HCT116 (cell line): ENCODE results near the gene IMPG1. TPM values are rescaled to one million over a fixed set of nuclear protein-coding genes. Genes with fewer than 3 reads are reported as not detected.

Experiments
- ATAC-seq: fragments of 200-7000 bp; cut with Tn5 transposase; 2 replicates; pipeline ENCODE4 v1.9.1; 2020; ENCODE audit warnings: mild to moderate bottlenecking, moderate library complexity
- BruUV-seq: library from RNA; stranded (reverse); fragments of 400-500 nt; replicated peaks from 2 replicates; lab custom pipeline; 2021; lab: Mats Ljungman, UMichigan
- CTCF ChIA-PET: fragments of 300-600 bp; sonication (Branson Sonifier 250); formaldehyde crosslinking; loops from one replicate; lab custom pipeline; 2021; ENCODE audit warnings: antibody characterized with exemption; lab: Charles Lee
- POLR2A ChIA-PET: fragments of 300-600, 350-600 bp; sonication (Branson Sonifier 250); formaldehyde crosslinking; loops from one replicate; lab custom pipeline; 2021; ENCODE audit warnings: antibody characterized with exemption; lab: Charles Lee
- RAD21 ChIA-PET, 2 experiments: fragments of 300-600 bp; sonication (Branson Sonifier 250); formaldehyde crosslinking; loops; one replicate each; lab custom pipeline; 2023; ENCODE audit warnings: low total read pairs in 2 of 2; ENCODE audit not compliant: uncharacterized antibody in 2 of 2, unreplicated experiment in 2 of 2, low non-redundant PET in 1 of 2; lab: Charles Lee
- DNase-seq: peaks from one replicate; pipeline ENCODE4 v3.0.0-alpha.2; 2010; ENCODE audit warnings: low read depth, low spot score
- H2AFZ ChIP-seq: fragments of 200-600 bp; shearing (Covaris generic), sonication (generic); 2 replicates; pipeline ENCODE4 v1.6.1; 2017; ENCODE audit warnings: low read depth, mixed run types, mixed read lengths, antibody characterized with exemption, low read length; ENCODE audit not compliant: poor library complexity, severe bottlenecking
- H3K27ac ChIP-seq: 2 replicates; pipeline ENCODE4 v1.5.1; 2012; ENCODE audit warnings: low read depth, low read length
- H3K27me3 ChIP-seq: fragments of 200-600 bp; sonication (generic); 2 replicates; pipeline ENCODE4 v1.6.1; 2016; ENCODE audit warnings: mixed run types, low read length, mixed read lengths; ENCODE audit not compliant: insufficient read depth
- H3K36me3 ChIP-seq, 2 experiments: fragments of 200-500 bp in 1 of 2; fragments of 200-600 bp in 1 of 2; sonication (Bioruptor generic) in 1 of 2; sonication (generic) in 1 of 2; 2 replicates each; pipeline versions ENCODE4 v1.5.1 to v1.6.1; 2014 to 2016; ENCODE audit warnings: low read length in 2 of 2, inconsistent platforms in 1 of 2, mixed read lengths in 1 of 2, mixed run types in 1 of 2; ENCODE audit not compliant: insufficient read depth in 2 of 2, control insufficient read depth in 1 of 2
- H3K4me1 ChIP-seq, 2 experiments: fragments of 200-600 bp in 1 of 2; sonication (generic) in 1 of 2; 2 replicates each; pipeline versions ENCODE4 v1.5.1 to v1.6.1; 2012 to 2017; ENCODE audit warnings: low read length in 2 of 2, inconsistent platforms in 1 of 2, mild to moderate bottlenecking in 1 of 2, mixed read lengths in 1 of 2, mixed run types in 1 of 2, moderate library complexity in 1 of 2; ENCODE audit not compliant: insufficient read depth in 2 of 2, control insufficient read depth in 1 of 2
- H3K4me2 ChIP-seq: fragments of 200-600 bp; sonication (generic); 2 replicates; pipeline ENCODE4 v1.6.1; 2017; ENCODE audit warnings: mixed run types, low read length, mixed read lengths
- H3K4me3 ChIP-seq, 2 experiments: fragments of 200-600 bp in 1 of 2; sonication (generic) in 1 of 2; replicated peaks in 1 of 2; 2 replicates each; pipeline ENCODE4 v1.5.1; 2011 to 2016; ENCODE audit warnings: low read length in 2 of 2, control low read depth in 1 of 2, low read depth in 1 of 2, mild to moderate bottlenecking in 1 of 2, mixed read lengths in 1 of 2, mixed run types in 1 of 2
- H3K79me2 ChIP-seq: fragments of 200-600 bp; sonication (generic); 2 replicates; pipeline ENCODE4 v1.6.1; 2017; ENCODE audit warnings: mild to moderate bottlenecking, mixed run types, low read length, moderate library complexity, mixed read lengths; ENCODE audit not compliant: insufficient read depth
- H3K9ac ChIP-seq: fragments of 200-600 bp; sonication (generic); 2 replicates; pipeline ENCODE4 v1.6.1; 2016; ENCODE audit warnings: low read length, mixed read lengths
- H3K9me2 ChIP-seq: fragments of 200-600 bp; sonication (generic), shearing (Covaris generic); 2 replicates; pipeline ENCODE4 v1.6.1; 2017; ENCODE audit warnings: mixed run types, mild to moderate bottlenecking, moderate library complexity; ENCODE audit not compliant: insufficient read depth
- H3K9me3 ChIP-seq, 2 experiments: fragments of 200-500 bp in 1 of 2; fragments of 200-600 bp in 1 of 2; sonication (Bioruptor generic) in 1 of 2; sonication (generic) in 1 of 2; 2 replicates each; pipeline ENCODE4 v1.6.1; 2014 to 2017; ENCODE audit warnings: low read length in 2 of 2, mixed read lengths in 2 of 2, inconsistent platforms in 1 of 2, low read depth in 1 of 2, mild to moderate bottlenecking in 1 of 2, mixed run types in 1 of 2, moderate library complexity in 1 of 2; ENCODE audit not compliant: control insufficient read depth in 1 of 2, insufficient read depth in 1 of 2
- H4K20me1 ChIP-seq: fragments of 200-600 bp; sonication (generic), shearing (Covaris generic); 2 replicates; pipeline ENCODE4 v1.6.1; 2017; ENCODE audit warnings: mixed run types, mild to moderate bottlenecking, moderate library complexity; ENCODE audit not compliant: insufficient read depth
- CTCF ChIP-seq, 3 experiments: fragments of 200-600 bp in 1 of 3; sonication (generic) in 1 of 3; IDR thresholded peaks in 2 of 3; conservative IDR thresholded peaks in 1 of 3; 2 replicates each; pipeline ENCODE4 v1.5.1; 2012 to 2017; ENCODE audit warnings: low read depth in 2 of 3, low read length in 2 of 3, antibody characterized with exemption in 1 of 3, borderline replicate concordance in 1 of 3, control low read depth in 1 of 3, mild to moderate bottlenecking in 1 of 3, mixed read lengths in 1 of 3, mixed run types in 1 of 3, moderate library complexity in 1 of 3; ENCODE audit not compliant: insufficient read depth in 1 of 3
- EGR1 ChIP-seq: IDR thresholded peaks from 2 replicates; pipeline ENCODE4 v1.6.1; 2012; ENCODE audit warnings: low read depth
- ELF1 ChIP-seq: IDR thresholded peaks from 2 replicates; pipeline ENCODE4 v1.6.1; 2012; ENCODE audit warnings: low read depth, borderline replicate concordance
- EZH2 ChIP-seq: fragments of 200-600 bp; sonication (generic); IDR thresholded peaks from 2 replicates; pipeline ENCODE4 v1.6.1; 2017; ENCODE audit warnings: antibody characterized with exemption, mixed run types
- EZH2phosphoT487 ChIP-seq: fragments of 200-600 bp; IDR thresholded peaks from 2 replicates; pipeline ENCODE4 v1.6.1; 2018; ENCODE audit warnings: antibody characterized with exemption, borderline replicate concordance
- FOSL1 ChIP-seq: IDR thresholded peaks from 2 replicates; pipeline ENCODE4 v1.6.1; 2012; ENCODE audit warnings: low read depth
- REST ChIP-seq: IDR thresholded peaks from 2 replicates; pipeline ENCODE4 v1.6.1; 2012; ENCODE audit warnings: low read depth
- intact Hi-C: fragments of 100-400 bp; cut with micrococcal nuclease; formaldehyde crosslinking; loops from 2 replicates; pipeline ENCODE4 v1.10.0; 2022
- total RNA-seq: library from RNA; stranded (reverse); gene quantifications from one replicate; pipeline ENCODE4 v1.2.1, GENCODE V29; 2021; ENCODE audit not compliant: unreplicated experiment

IMPG1 gene
- total RNA-seq, 1 experiment from 2014 or later, result not detected

- intact Hi-C loops, result no loop called here
- Histone ChIP-seq H3K36me3 (no peaks in the 10 kb centered on the region), H3K4me3 (no peak overlapping the region), H3K9ac (no peak overlapping the region), H4K20me1 (no peaks in the 10 kb centered on the region), H2AFZ (no peak overlapping the region), H3K4me1 (no peaks in the 10 kb centered on the region), H3K9me3 (no peaks in the 10 kb centered on the region), H3K79me2 (no peaks in the 10 kb centered on the region), H3K27ac (no peak overlapping the region), H3K27me3 (no peaks in the 10 kb centered on the region), H3K4me2 (no peak overlapping the region), H3K9me2 (no peaks in the 10 kb centered on the region)
- ChIA-PET CTCF (interaction anchor here (1.2 kb wide), 1 partner anchor 8 kb away, joined by 5 read pairs; no protein-coding TSS in a partner anchor), POLR2A (no interaction called here), RAD21 (no interaction called here)
- TF ChIP-seq EGR1, result no peak
- TF ChIP-seq ELF1, result no peak
- TF ChIP-seq FOSL1, result no peak
- TF ChIP-seq EZH2phosphoT487, result no peak
- no peak for TF ChIP-seq REST
- TF ChIP-seq CTCF (IDR thresholded peaks at IDR 0.05 in 2 of 3, conservative IDR thresholded peaks at IDR 0.05 in 1 of 3; ENCODE audit: borderline replicate concordance in 1 of 3, insufficient read depth in 1 of 3, low read depth in 2 of 3, low read length in 2 of 3), result no peak
- TF ChIP-seq EZH2, result no peak
- DNase-seq, result no peak
- BruUV-seq, result no TSS peak
- no peak for ATAC-seq
Measured at GRCh38 chr6:75940564-75940963, 131.9 kb downstream of the IMPG1 start.
